ENCODE results near the gene SLC6A9.

- TF ChIP-seq CTCF (IDR thresholded peaks at IDR 0.05; ENCODE audit: low read depth, low read length, missing input control) (no peak), TAF1 (conservative IDR thresholded peaks at IDR 0.05) (no peak), SP1 (IDR thresholded peaks at IDR 0.05) (no peak), JUND (IDR thresholded peaks at IDR 0.05) (no peak), MAX (IDR thresholded peaks at IDR 0.05) (no peak), ATF3 (IDR thresholded peaks at IDR 0.05) (no peak), RAD21 (IDR thresholded peaks at IDR 0.05) (no peak)
Measured at GRCh38 chr1:44043176-44044070, 12.2 kb upstream of the SLC6A9 start.

All from liver (tissue), 3 donors.